Neural progenitor cell (in vitro differentiated cells): ENCODE measurements around the gene RHOD.

Experiments used
- EZH2 ChIP-seq: fragments of 200-600 bp; sonication (generic); IDR thresholded peaks from 2 replicates; pipeline ENCODE4 v1.6.1; 2017; ENCODE audit warnings: antibody characterized with exemption, mild to moderate bottlenecking, moderate library complexity
- EZH2phosphoT487 ChIP-seq: fragments of 200-600 bp; sonication (generic); IDR thresholded peaks from 2 replicates; pipeline ENCODE4 v1.6.1; 2017; ENCODE audit warnings: antibody characterized with exemption
- TF ChIP-seq, protein P1 (sequence below): fragments of 200-600 bp; sonication (generic); IDR thresholded peaks from 2 replicates; pipeline ENCODE4 v1.5.1; 2017; ENCODE audit warnings: antibody characterized with exemption, mild to moderate bottlenecking

DNA sequence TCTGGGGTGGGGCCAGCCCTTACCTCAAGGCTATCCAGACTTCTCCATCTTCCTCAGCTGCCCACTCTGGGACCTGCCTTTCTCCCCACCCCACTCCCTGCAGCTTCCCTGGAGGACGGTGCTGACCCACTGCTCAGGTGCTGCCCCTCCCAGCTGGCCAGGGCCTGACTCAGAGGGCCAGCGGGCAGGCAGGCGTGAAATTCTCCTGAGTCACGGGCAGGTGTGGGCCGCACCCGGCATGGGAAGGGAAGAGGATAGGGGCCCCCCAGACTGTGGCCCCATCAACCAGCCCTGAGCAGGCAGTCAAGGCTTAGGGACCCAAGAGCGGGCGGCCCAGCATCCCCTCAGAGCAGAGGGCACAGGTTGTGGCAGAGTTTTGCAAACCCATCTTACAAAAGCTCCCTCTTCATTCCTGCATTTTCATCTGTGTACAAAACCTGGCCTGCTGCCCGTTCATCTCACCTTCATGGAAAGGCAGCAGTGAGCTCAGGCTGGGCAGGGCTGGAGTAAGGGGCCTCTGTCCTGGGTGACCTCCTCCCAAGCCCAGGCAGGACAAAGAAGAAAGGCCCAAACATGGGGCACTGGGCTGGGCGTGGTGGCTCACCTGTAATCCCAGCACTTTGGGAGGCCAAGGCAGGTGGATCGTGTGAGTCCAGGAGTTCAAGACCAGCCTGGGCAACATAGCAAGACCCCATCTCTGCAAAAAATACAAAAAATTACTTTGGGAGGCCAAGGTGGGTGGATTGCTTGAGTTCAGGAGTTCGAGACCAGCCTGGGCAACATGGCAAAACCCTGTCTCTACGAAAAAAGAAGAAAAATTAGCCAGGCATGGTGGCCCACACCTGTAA is 6.1 kb downstream of the RHOD start:
- TF ChIP-seq, protein P1, sequence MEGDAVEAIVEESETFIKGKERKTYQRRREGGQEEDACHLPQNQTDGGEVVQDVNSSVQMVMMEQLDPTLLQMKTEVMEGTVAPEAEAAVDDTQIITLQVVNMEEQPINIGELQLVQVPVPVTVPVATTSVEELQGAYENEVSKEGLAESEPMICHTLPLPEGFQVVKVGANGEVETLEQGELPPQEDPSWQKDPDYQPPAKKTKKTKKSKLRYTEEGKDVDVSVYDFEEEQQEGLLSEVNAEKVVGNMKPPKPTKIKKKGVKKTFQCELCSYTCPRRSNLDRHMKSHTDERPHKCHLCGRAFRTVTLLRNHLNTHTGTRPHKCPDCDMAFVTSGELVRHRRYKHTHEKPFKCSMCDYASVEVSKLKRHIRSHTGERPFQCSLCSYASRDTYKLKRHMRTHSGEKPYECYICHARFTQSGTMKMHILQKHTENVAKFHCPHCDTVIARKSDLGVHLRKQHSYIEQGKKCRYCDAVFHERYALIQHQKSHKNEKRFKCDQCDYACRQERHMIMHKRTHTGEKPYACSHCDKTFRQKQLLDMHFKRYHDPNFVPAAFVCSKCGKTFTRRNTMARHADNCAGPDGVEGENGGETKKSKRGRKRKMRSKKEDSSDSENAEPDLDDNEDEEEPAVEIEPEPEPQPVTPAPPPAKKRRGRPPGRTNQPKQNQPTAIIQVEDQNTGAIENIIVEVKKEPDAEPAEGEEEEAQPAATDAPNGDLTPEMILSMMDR: no peak
- TF ChIP-seq EZH2phosphoT487 (no peak), EZH2 (no peak)
